ENCODE results near the gene KBTBD12. TPM values are rescaled to one million over a fixed set of nuclear protein-coding genes. Genes with fewer than 3 reads are reported as not detected.

KBTBD12 gene
- total and polyA plus RNA-seq, 4 donors = 0.02 to 0.89 (median 0.08) TPM; not detected in 1

GRCh38 chr3:128014548-128014947 is 99.5 kb downstream of the KBTBD12 start:
- TF ChIP-seq MAX (IDR thresholded peaks at IDR 0.05) (peak; percentile 24), SP1 (IDR thresholded peaks at IDR 0.05) (peak; percentile 52), NR2F2 (IDR thresholded peaks at IDR 0.05) (no peak), HNF4A (conservative IDR thresholded peaks at IDR 0.05) (peak; percentile 58 to 64), GABPA (IDR thresholded peaks at IDR 0.05 in 1 of 2, conservative IDR thresholded peaks at IDR 0.05 in 1 of 2) (no peak), JUND (IDR thresholded peaks at IDR 0.05) (no peak), FOXA1 (IDR thresholded peaks at IDR 0.05) (no peak), TAF1 (conservative IDR thresholded peaks at IDR 0.05) (no peak), RXRA (IDR thresholded peaks at IDR 0.05) (peak in 1 of 2 donors; percentile 38)
- Histone ChIP-seq H3K27ac (ENCODE audit: low read depth in 1 of 2, low read length in 2 of 2) (peak overlapping the region in 1 of 2 donors; percentile 50), H3K36me3 (ENCODE audit: control insufficient read depth in 4 of 4, insufficient read depth in 3 of 4, low read depth in 1 of 4, low read length in 3 of 4) (no peaks in the 10 kb centered on the region), H3K9me3 (ENCODE audit: control insufficient read depth in 4 of 4, low read length in 3 of 4) (no peaks in the 10 kb centered on the region), H3K4me1 (ENCODE audit: control insufficient read depth in 4 of 4, insufficient read depth in 4 of 4, low read length in 3 of 4) (peaks cover 5 to 29% (median 25%) of the 10 kb centered on the region in 4 donors), H3K4me3 (ENCODE audit: low read depth in 1 of 3, low read length in 3 of 3) (no peak overlapping the region), H3K9ac (ENCODE audit: low read depth in 1 of 2, low read length in 2 of 2) (no peak overlapping the region), H3K27me3 (ENCODE audit: control insufficient read depth in 4 of 4, insufficient read depth in 4 of 4, low read length in 3 of 4) (no peaks in the 10 kb centered on the region)
- no peak for DNase-seq (ENCODE audit: low spot score)
- WGBS = 55% methylated on average over 3 of the region's 3 CpGs

- Histone ChIP-seq H3K36me3 (ENCODE audit: control insufficient read depth in 4 of 4, insufficient read depth in 3 of 4, low read depth in 1 of 4, low read length in 3 of 4) (no peaks in the 10 kb centered on the region), H3K4me1 (ENCODE audit: control insufficient read depth in 4 of 4, insufficient read depth in 4 of 4, low read length in 3 of 4) (peaks cover 0 to 11% (median 9%) of the 10 kb centered on the region in 4 donors), H3K27me3 (ENCODE audit: control insufficient read depth in 4 of 4, insufficient read depth in 4 of 4, low read length in 3 of 4) (no peaks in the 10 kb centered on the region), H3K4me3 (ENCODE audit: low read depth in 1 of 3, low read length in 3 of 3) (no peak overlapping the region), H3K9me3 (ENCODE audit: control insufficient read depth in 4 of 4, low read length in 3 of 4) (no peaks in the 10 kb centered on the region), H3K9ac (ENCODE audit: low read depth in 1 of 2, low read length in 2 of 2) (no peak overlapping the region), H3K27ac (ENCODE audit: low read depth in 1 of 2, low read length in 2 of 2) (no peak overlapping the region)
- no peak for DNase-seq (ENCODE audit: low spot score)
- TF ChIP-seq ATF3 (IDR thresholded peaks at IDR 0.05) (no peak), TAF1 (conservative IDR thresholded peaks at IDR 0.05) (no peak), RAD21 (IDR thresholded peaks at IDR 0.05) (no peak), RXRA (IDR thresholded peaks at IDR 0.05) (no peak)
- 92% methylated on average over 1 of the region's 1 CpG for WGBS
Observed at GRCh38 chr3:128016502-128016901, 101.5 kb downstream of the KBTBD12 start.

- DNase-seq (ENCODE audit: low spot score) = no peak
- Histone ChIP-seq H3K36me3 (ENCODE audit: control insufficient read depth in 4 of 4, insufficient read depth in 3 of 4, low read depth in 1 of 4, low read length in 3 of 4) (no peaks in the 10 kb centered on the region), H3K4me3 (ENCODE audit: low read depth in 1 of 3, low read length in 3 of 3) (no peak overlapping the region), H3K9me3 (ENCODE audit: control insufficient read depth in 4 of 4, low read length in 3 of 4) (no peaks in the 10 kb centered on the region), H3K27me3 (ENCODE audit: control insufficient read depth in 4 of 4, insufficient read depth in 4 of 4, low read length in 3 of 4) (no peaks in the 10 kb centered on the region), H3K9ac (ENCODE audit: low read depth in 1 of 2, low read length in 2 of 2) (no peak overlapping the region), H3K27ac (ENCODE audit: low read depth in 1 of 2, low read length in 2 of 2) (no peak overlapping the region), H3K4me1 (ENCODE audit: control insufficient read depth in 4 of 4, insufficient read depth in 4 of 4, low read length in 3 of 4) (no peaks in the 10 kb centered on the region)
- WGBS = 88% methylated on average over 10 of the region's 10 CpGs
- TF ChIP-seq FOXA1 (IDR thresholded peaks at IDR 0.05) (no peak), JUND (IDR thresholded peaks at IDR 0.05) (no peak), RAD21 (IDR thresholded peaks at IDR 0.05) (no peak), FOXA2 (IDR thresholded peaks at IDR 0.05) (no peak), MAX (IDR thresholded peaks at IDR 0.05) (no peak), ATF3 (IDR thresholded peaks at IDR 0.05) (no peak)
Observed at GRCh38 chr3:128021768-128022372, 106.8 kb downstream of the KBTBD12 start.

GRCh38 chr3:128033102-128033501 is 118.1 kb downstream of the KBTBD12 start:
- H3K27ac ChIP-seq (ENCODE audit: low read depth in 1 of 2, low read length in 2 of 2) = no peak overlapping the region
- no peak overlapping the region for H3K4me3 ChIP-seq (ENCODE audit: low read depth in 1 of 3, low read length in 3 of 3)
- H3K4me1 ChIP-seq (ENCODE audit: control insufficient read depth in 4 of 4, insufficient read depth in 4 of 4, low read length in 3 of 4) = peaks cover 0 to 3% (median 0%) of the 10 kb centered on the region in 4 donors
- no peaks in the 10 kb centered on the region for H3K9me3 ChIP-seq (ENCODE audit: control insufficient read depth in 4 of 4, low read length in 3 of 4)
- DNase-seq (ENCODE audit: low spot score) = no peak
- no peaks in the 10 kb centered on the region for H3K36me3 ChIP-seq (ENCODE audit: control insufficient read depth in 4 of 4, insufficient read depth in 3 of 4, low read depth in 1 of 4, low read length in 3 of 4)
- H3K9ac ChIP-seq (ENCODE audit: low read depth in 1 of 2, low read length in 2 of 2) = no peak overlapping the region
- H3K27me3 ChIP-seq (ENCODE audit: control insufficient read depth in 4 of 4, insufficient read depth in 4 of 4, low read length in 3 of 4) = no peaks in the 10 kb centered on the region
- no peak for TF ChIP-seq REST (IDR thresholded peaks at IDR 0.05)
- peak in 1 of 2 donors; percentile 16 for TF ChIP-seq HNF4A (conservative IDR thresholded peaks at IDR 0.05)
- no peak for TF ChIP-seq SP1 (IDR thresholded peaks at IDR 0.05)
- peak in 1 of 2 donors; percentile 59 for TF ChIP-seq JUND (IDR thresholded peaks at IDR 0.05)
- no peak for TF ChIP-seq GABPA (IDR thresholded peaks at IDR 0.05 in 1 of 2, conservative IDR thresholded peaks at IDR 0.05 in 1 of 2)
- peak; percentile 41 for TF ChIP-seq YY1 (IDR thresholded peaks at IDR 0.05)
- no peak for TF ChIP-seq FOXA2 (IDR thresholded peaks at IDR 0.05)
- no peak for TF ChIP-seq EGR1 (IDR thresholded peaks at IDR 0.05; ENCODE audit: low read depth in 2 of 2)
- peak; percentile 6 to 21 for TF ChIP-seq RXRA (IDR thresholded peaks at IDR 0.05)
- TF ChIP-seq RAD21 (IDR thresholded peaks at IDR 0.05) = no peak
- no peak for TF ChIP-seq ZBTB33 (IDR thresholded peaks at IDR 0.05)

Data from liver (tissue), 9 donors.